ENCODE results near the gene IRF2BPL. TPM values are rescaled to one million over a fixed set of nuclear protein-coding genes. Genes with fewer than 3 reads are reported as not detected.
A peak's percentile ranks its signal among the peaks of the same experiment; 100 is the strongest.

The IRF2BPL gene
- total RNA-seq, 2 experiments from 2014 or later: 70.9 to 71.8 TPM

- H3K4me1 Mint-ChIP-seq (ENCODE audit: low read depth): peaks cover 23% of the 10 kb centered on the region
- POLR2A ChIA-PET: no interaction called here
- no peaks in the 10 kb centered on the region for H3K36me3 ChIP-seq (ENCODE audit: insufficient read depth, low read length)
- CTCF ChIA-PET: no interaction called here
- intact Hi-C loops (cut with DNase I, micrococcal nuclease): loop anchor here in 1 of 2 experiments (5.0 kb wide), 1 partner anchor 38 kb away; no protein-coding TSS in a partner anchor
- no peak for TF ChIP-seq CTCF (IDR thresholded peaks at IDR 0.05)
- H3K27me3 Mint-ChIP-seq: no peaks in the 10 kb centered on the region
- no peak for ATAC-seq (ENCODE audit: poor library complexity)
- no peaks in the 10 kb centered on the region for H3K36me3 Mint-ChIP-seq (ENCODE audit: low read depth)
- peaks cover 16% of the 10 kb centered on the region for H3K4me1 ChIP-seq (ENCODE audit: insufficient read depth, low read length)
- no peak overlapping the region for H3K27ac ChIP-seq (ENCODE audit: low read depth in 1 of 2, low read length in 2 of 2)
- no peak overlapping the region for H3K27ac Mint-ChIP-seq
- no peak overlapping the region for H3K4me3 Mint-ChIP-seq
- no peaks in the 10 kb centered on the region for H3K9me3 ChIP-seq (ENCODE audit: control insufficient read depth in 1 of 2, insufficient read depth in 1 of 2, low read length in 2 of 2)
- DNase-seq: no peak
- H3K27me3 ChIP-seq (ENCODE audit: control insufficient read depth in 1 of 2, insufficient read depth in 2 of 2, low read length in 2 of 2): no peaks in the 10 kb centered on the region
- no peaks in the 10 kb centered on the region for H3K9me3 Mint-ChIP-seq
- H3K4me3 ChIP-seq (ENCODE audit: low read length): no peak overlapping the region
These were observed 14.4 kb downstream of the IRF2BPL start for GRCh38 chr14:77014004-77014604.

- H3K9me3 Mint-ChIP-seq: no peaks in the 10 kb centered on the region
- DNase-seq: no peak
- Histone ChIP-seq H3K27ac (ENCODE audit: low read depth in 1 of 2, low read length in 2 of 2) (no peak overlapping the region), H3K4me1 (ENCODE audit: insufficient read depth, low read length) (peaks cover 16% of the 10 kb centered on the region), H3K4me3 (ENCODE audit: low read length) (no peak overlapping the region), H3K36me3 (ENCODE audit: insufficient read depth, low read length) (no peaks in the 10 kb centered on the region), H3K27me3 (ENCODE audit: control insufficient read depth in 1 of 2, insufficient read depth in 2 of 2, low read length in 2 of 2) (no peaks in the 10 kb centered on the region), H3K9me3 (ENCODE audit: control insufficient read depth in 1 of 2, insufficient read depth in 1 of 2, low read length in 2 of 2) (no peaks in the 10 kb centered on the region)
- ATAC-seq (ENCODE audit: poor library complexity): no peak
- H3K4me1 Mint-ChIP-seq (ENCODE audit: low read depth): peaks cover 23% of the 10 kb centered on the region
- POLR2A ChIA-PET: interaction anchor here (1.3 kb wide), 2 partner anchors 12 to 50 kb away, joined by 5 to 8 read pairs; no protein-coding TSS in a partner anchor
- no peak overlapping the region for H3K27ac Mint-ChIP-seq
- CTCF ChIA-PET: no interaction called here
- H3K27me3 Mint-ChIP-seq: no peaks in the 10 kb centered on the region
- H3K36me3 Mint-ChIP-seq (ENCODE audit: low read depth): no peaks in the 10 kb centered on the region
- H3K4me3 Mint-ChIP-seq: no peak overlapping the region
- intact Hi-C loops (cut with DNase I, micrococcal nuclease): loop anchor here in 1 of 2 experiments (5.0 kb wide), 1 partner anchor 40 kb away; no protein-coding TSS in a partner anchor
- no peak for TF ChIP-seq CTCF (IDR thresholded peaks at IDR 0.05)
These were observed 16.2 kb downstream of the IRF2BPL start for GRCh38 chr14:77012193-77012765.

DNA sequence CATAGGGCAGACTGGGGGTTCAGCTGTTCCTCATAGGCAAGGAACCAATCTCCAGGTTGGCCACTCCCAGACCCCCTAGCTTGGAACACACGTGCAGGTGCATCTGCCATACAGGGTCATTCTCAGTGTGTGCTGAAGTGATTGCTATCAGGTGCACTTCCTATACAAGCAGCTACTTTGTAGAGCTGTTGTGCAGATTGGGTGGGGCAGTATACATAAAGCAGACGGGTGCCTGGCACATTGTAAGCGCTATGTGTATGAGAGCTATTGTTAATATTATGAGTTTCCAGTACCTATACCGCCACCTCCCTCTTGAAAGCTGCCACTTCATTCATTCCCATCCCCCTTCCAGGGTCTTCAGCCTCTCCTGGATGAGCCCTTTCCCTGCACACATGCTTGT, 17.3 kb downstream of the IRF2BPL start:
- POLR2A ChIA-PET: interaction anchor here (0.7 to 1.3 kb wide), 8 partner anchors 13 to 81 kb away, joined by 3 to 14 read pairs (median 4); partner anchors contain the start of gene IRF2BPL
- TF ChIP-seq CTCF (IDR thresholded peaks at IDR 0.05): no peak
- H3K4me3 ChIP-seq (ENCODE audit: low read length): no peak overlapping the region
- CTCF ChIA-PET: interaction anchor here (0.9 to 1.8 kb wide), 2 partner anchors 12 to 42 kb away, joined by 4 to 5 read pairs; no protein-coding TSS in a partner anchor
- H3K4me3 Mint-ChIP-seq: no peak overlapping the region
- no peaks in the 10 kb centered on the region for H3K27me3 ChIP-seq (ENCODE audit: control insufficient read depth in 1 of 2, insufficient read depth in 2 of 2, low read length in 2 of 2)
- H3K27ac Mint-ChIP-seq: peak overlapping the region; percentile 57
- no peaks in the 10 kb centered on the region for H3K9me3 Mint-ChIP-seq
- peak in 1 of 14 experiments; percentile 45 for DNase-seq
- no peaks in the 10 kb centered on the region for H3K36me3 Mint-ChIP-seq (ENCODE audit: low read depth)
- no peaks in the 10 kb centered on the region for H3K9me3 ChIP-seq (ENCODE audit: control insufficient read depth in 1 of 2, insufficient read depth in 1 of 2, low read length in 2 of 2)
- H3K4me1 ChIP-seq (ENCODE audit: insufficient read depth, low read length): peaks cover 16% of the 10 kb centered on the region
- H3K36me3 ChIP-seq (ENCODE audit: insufficient read depth, low read length): no peaks in the 10 kb centered on the region
- no peak overlapping the region for H3K27ac ChIP-seq (ENCODE audit: low read depth in 1 of 2, low read length in 2 of 2)
- intact Hi-C loops (cut with DNase I, micrococcal nuclease): loop anchor here in 1 of 2 experiments (5.0 kb wide), 1 partner anchor 41 kb away; no protein-coding TSS in a partner anchor
- H3K27me3 Mint-ChIP-seq: no peaks in the 10 kb centered on the region
- ATAC-seq (ENCODE audit: poor library complexity): peak; percentile 86
- peaks cover 23% of the 10 kb centered on the region for H3K4me1 Mint-ChIP-seq (ENCODE audit: low read depth)
